ACC112 (cell line): Measurements from ENCODE around the gene TAF11L2.
"Not testable (repeated sequence)": the region's sequence is repeated elsewhere in the genome, so short reads cannot be mapped to it uniquely, and the experiment has no call there.

ENCODE experiments used
- H2AFZ ChIP-seq: fragments of 200-600 bp; sonication (generic); one replicate; pipeline ENCODE4 v1.6.0; 2017; ENCODE audit warnings: antibody characterized with exemption, low read length; ENCODE audit not compliant: unreplicated experiment
- H3K27ac ChIP-seq: fragments of 200-600 bp; sonication (generic); 2 replicates; pipeline ENCODE4 v1.5.1; 2014; ENCODE audit warnings: low read depth, mild to moderate bottlenecking, antibody characterized with exemption, low read length, moderate library complexity
- H3K27me3 ChIP-seq: fragments of 200-600 bp; sonication (generic); 2 replicates; pipeline ENCODE4 v1.6.1; 2014; ENCODE audit warnings: mild to moderate bottlenecking, antibody characterized with exemption, low read length, moderate library complexity, mixed read lengths; ENCODE audit not compliant: insufficient read depth
- H3K36me3 ChIP-seq: fragments of 200-600 bp; sonication (generic); 2 replicates; pipeline ENCODE4 v1.6.1; 2016; ENCODE audit warnings: mild to moderate bottlenecking, antibody characterized with exemption, low read length, moderate library complexity, mixed read lengths; ENCODE audit not compliant: insufficient read depth
- H3K4me1 ChIP-seq: fragments of 200-600 bp; sonication (generic); one replicate; pipeline ENCODE4 v1.6.1; 2016; ENCODE audit warnings: low read length, mixed read lengths; ENCODE audit not compliant: insufficient read depth, unreplicated experiment, control insufficient read depth
- H3K4me3 ChIP-seq: fragments of 200-600 bp; sonication (generic); 2 replicates; pipeline ENCODE4 v1.5.1; 2014; ENCODE audit warnings: mild to moderate bottlenecking, low read depth, low read length
- H3K79me2 ChIP-seq: fragments of 200-600 bp; sonication (generic); one replicate; pipeline ENCODE4 v1.6.0; 2016; ENCODE audit warnings: low read length; ENCODE audit not compliant: control insufficient read depth, unreplicated experiment, insufficient read depth

TAF11L2 gene

DNA sequence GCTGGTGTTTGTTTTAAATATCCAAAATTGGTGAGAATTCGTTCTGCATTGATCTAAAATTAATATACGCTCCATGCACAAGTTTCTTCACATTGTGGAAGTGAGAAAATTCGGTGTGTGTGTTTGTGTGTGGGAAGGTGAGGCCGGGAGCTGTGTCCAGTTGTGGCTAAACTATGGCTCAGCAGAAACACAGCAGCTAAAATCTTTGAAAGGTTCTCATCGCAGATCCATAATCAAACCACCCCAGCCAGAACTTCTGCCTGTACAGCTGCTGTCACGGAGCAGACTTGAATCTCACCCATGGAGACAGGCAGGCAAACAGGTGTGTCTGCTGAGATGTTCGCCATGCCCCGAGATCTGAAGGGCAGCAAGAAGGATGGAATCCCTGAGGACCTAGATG, at the start of gene TAF11L2:
Gene TAF11L2, plus strand, starts transcription at position 301 of the 400 bp plus-strand sequence.
- H3K27ac ChIP-seq, H2AFZ ChIP-seq, H3K79me2 ChIP-seq, H3K4me3 ChIP-seq, H3K36me3 ChIP-seq, H3K27me3 ChIP-seq, H3K4me1 ChIP-seq: not testable (repeated sequence)

DNA sequence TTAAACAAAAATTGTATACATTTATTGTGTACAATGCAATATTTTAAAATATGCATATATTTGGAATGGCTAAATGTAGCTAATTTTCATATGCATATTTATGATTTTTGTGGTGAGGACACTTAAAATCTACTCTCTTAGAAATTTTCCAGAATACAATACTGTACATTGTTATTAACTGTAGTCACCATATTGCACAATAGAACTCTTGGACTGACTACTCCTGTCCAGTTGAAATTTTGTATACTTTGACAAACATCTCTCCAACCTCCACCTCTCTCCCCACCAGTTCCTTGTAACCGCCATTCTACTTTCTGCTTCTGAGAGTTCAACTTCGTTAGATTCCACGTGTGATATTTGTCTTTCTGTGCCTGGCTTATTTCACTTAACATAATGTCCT, 49.2 kb upstream of the TAF11L2 start:
- H3K36me3 ChIP-seq: no peaks in the 10 kb centered on the region
- no peak overlapping the region for H3K27ac ChIP-seq
- H3K4me3 ChIP-seq: no peak overlapping the region
- H3K27me3 ChIP-seq: no peaks in the 10 kb centered on the region
- H3K4me1 ChIP-seq: peaks cover 9% of the 10 kb centered on the region
- H2AFZ ChIP-seq: no peak overlapping the region
- no peaks in the 10 kb centered on the region for H3K79me2 ChIP-seq

DNA sequence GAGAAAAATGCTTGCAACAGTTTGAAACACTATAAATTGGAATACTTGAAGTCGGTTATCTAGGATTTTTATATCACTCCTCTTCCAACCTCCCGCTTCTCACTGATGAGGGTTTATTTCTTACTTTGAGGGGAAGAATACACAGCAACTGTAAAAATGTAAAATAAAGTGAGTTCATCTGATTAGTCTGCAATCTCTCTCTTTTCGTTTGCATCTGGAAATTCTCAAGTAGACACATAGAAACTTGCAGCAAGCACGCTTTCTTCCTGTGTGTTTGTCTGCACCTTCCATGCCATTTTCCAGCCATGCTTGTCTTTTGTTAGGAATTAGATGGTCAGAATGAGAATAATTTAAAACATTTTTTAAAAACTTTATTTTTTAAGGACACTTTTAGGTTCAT, 45.1 kb upstream of the TAF11L2 start:
- no peak overlapping the region for H3K27ac ChIP-seq
- peaks cover 4% of the 10 kb centered on the region for H3K4me1 ChIP-seq
- no peak overlapping the region for H2AFZ ChIP-seq
- H3K36me3 ChIP-seq: no peaks in the 10 kb centered on the region
- no peaks in the 10 kb centered on the region for H3K79me2 ChIP-seq
- no peak overlapping the region for H3K4me3 ChIP-seq
- H3K27me3 ChIP-seq: no peaks in the 10 kb centered on the region

DNA sequence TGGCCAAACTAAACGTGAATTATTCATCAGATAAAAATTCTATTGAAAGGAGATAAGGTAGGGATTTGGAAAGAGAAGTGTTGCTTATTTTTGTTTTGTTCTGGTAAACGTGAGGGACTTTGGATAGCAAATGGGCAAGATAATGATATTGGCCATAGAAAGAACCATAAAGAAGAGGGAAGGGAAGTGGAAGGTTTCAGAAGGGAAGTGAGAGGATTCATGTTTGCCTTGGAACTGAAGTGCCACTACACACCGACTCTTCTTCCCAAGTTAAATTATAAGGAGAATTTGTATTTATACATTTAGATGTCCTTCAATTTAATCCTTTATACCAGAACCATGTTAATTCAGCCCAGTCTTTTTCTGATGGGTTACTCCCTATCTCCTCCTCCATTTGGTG, 42.1 kb upstream of the TAF11L2 start:
- no peaks in the 10 kb centered on the region for H3K79me2 ChIP-seq
- no peak overlapping the region for H2AFZ ChIP-seq
- no peak overlapping the region for H3K4me3 ChIP-seq
- H3K27ac ChIP-seq: no peak overlapping the region
- no peaks in the 10 kb centered on the region for H3K27me3 ChIP-seq
- no peaks in the 10 kb centered on the region for H3K36me3 ChIP-seq
- no peaks in the 10 kb centered on the region for H3K4me1 ChIP-seq

DNA sequence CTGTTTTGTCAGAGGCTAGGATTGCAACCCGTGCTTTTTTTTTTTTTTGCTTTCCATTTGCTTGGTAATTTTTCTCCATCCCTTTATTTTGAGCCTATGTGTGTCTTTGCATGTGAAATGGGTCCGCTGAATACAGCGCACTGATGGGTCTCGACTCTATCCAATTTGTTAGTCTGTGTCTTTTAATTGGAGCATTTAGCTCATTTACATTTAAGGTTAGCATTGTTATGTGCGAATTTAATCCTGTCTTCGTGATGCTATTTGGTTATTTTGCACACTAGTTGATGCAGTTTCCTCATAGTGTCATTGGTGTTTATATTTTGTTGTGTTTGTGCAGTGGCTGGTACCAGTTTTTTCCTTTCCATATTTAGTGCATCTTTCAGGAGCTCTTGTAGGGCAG, 36.2 kb upstream of the TAF11L2 start:
- Histone ChIP-seq H3K27me3 (no peaks in the 10 kb centered on the region), H3K4me1 (no peaks in the 10 kb centered on the region), H2AFZ (no peak overlapping the region), H3K36me3 (no peaks in the 10 kb centered on the region), H3K79me2 (no peaks in the 10 kb centered on the region), H3K27ac (no peak overlapping the region), H3K4me3 (no peak overlapping the region)

DNA sequence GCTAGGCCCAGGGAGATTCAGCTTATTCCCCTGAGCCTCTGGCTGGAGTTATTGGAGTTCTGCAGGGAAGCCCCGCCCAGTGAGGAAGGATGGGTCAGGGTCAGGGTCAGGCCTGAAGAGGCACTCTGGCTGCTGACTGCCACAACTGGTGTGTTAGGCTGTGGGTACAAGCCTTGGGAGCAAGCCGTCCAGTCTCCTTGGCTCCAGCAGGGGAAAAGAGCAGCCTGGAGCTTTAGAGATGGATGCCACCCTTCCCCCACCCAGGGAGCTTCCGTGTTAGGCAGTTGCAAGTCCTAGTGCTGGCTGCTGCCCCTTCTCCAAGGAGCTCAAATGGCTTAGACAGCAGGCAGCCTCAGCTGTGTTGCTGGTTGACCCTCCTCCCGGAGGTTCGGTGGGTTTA, 34.4 kb upstream of the TAF11L2 start:
- H3K27ac ChIP-seq: no peak overlapping the region
- no peaks in the 10 kb centered on the region for H3K27me3 ChIP-seq
- no peak overlapping the region for H2AFZ ChIP-seq
- no peaks in the 10 kb centered on the region for H3K4me1 ChIP-seq
- no peaks in the 10 kb centered on the region for H3K36me3 ChIP-seq
- no peak overlapping the region for H3K4me3 ChIP-seq
- no peaks in the 10 kb centered on the region for H3K79me2 ChIP-seq

DNA sequence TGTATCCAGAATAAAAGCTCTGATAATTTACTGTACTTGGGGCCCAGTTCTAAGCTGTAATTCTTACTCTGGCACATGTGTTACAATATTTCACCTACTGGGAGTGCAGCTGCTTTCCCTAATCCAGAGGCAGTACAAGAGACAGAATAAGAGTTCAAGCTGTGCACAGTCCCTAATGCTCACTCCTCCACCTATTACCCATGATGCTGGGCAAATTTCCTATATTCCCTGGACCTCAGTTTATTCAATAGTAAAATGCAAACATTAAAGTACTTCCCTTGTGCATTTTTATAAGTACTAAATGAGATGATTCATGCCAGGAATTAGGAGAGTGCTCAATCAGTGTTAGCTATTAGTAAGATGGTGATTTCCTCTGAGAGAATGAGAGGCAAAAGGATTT, 28.0 kb upstream of the TAF11L2 start:
- H3K79me2 ChIP-seq: no peaks in the 10 kb centered on the region
- H3K27me3 ChIP-seq: no peaks in the 10 kb centered on the region; the same call in none of the 2 replicates
- H3K4me3 ChIP-seq: no peak overlapping the region
- H3K4me1 ChIP-seq: no peaks in the 10 kb centered on the region
- no peak overlapping the region for H2AFZ ChIP-seq
- H3K36me3 ChIP-seq: no peaks in the 10 kb centered on the region
- no peak overlapping the region for H3K27ac ChIP-seq

DNA sequence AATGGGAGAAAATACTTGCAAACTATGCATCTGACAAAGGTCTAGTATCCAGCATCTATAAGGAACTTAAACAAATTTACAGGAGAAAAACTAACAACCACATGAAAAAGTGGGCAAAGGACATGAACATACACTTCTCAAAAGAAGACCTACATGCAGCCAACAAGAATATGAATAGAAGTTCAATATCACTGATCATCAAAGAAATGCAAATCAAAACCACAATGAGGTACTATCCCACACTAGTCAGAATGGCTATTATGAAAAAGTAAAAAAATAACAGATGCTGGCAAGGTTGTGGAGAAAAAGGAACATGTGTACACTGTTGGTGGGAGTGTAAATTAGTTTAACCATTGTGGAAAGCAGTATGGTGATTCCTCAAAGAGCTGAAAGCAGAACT, 23.0 kb upstream of the TAF11L2 start:
- H3K27ac ChIP-seq, H3K79me2 ChIP-seq, H3K4me3 ChIP-seq, H3K36me3 ChIP-seq, H3K27me3 ChIP-seq, H2AFZ ChIP-seq, H3K4me1 ChIP-seq: not testable (repeated sequence)

DNA sequence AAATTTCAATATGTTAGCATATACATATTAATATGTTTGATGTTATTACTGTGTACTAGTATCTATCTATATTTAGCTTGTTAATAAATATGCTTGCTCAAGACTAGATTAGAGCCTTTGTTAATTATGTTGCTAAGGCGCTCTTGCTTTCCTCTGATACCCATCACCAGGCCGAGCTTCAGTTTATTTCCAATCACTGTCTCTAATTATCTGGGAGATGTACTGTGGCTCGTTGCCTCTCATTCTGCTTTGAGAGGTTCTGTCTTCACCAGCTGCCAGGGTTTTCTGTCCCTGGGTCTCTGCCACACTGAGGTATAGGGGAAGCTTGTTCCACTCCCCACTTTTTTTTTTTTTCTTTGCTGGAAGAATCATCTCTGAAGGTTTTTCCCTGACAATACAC, 21.0 kb upstream of the TAF11L2 start:
- Histone ChIP-seq H2AFZ (no peak overlapping the region), H3K4me3 (no peak overlapping the region), H3K79me2 (no peaks in the 10 kb centered on the region), H3K27me3 (no peaks in the 10 kb centered on the region), H3K27ac (no peak overlapping the region), H3K36me3 (no peaks in the 10 kb centered on the region), H3K4me1 (no peaks in the 10 kb centered on the region)

DNA sequence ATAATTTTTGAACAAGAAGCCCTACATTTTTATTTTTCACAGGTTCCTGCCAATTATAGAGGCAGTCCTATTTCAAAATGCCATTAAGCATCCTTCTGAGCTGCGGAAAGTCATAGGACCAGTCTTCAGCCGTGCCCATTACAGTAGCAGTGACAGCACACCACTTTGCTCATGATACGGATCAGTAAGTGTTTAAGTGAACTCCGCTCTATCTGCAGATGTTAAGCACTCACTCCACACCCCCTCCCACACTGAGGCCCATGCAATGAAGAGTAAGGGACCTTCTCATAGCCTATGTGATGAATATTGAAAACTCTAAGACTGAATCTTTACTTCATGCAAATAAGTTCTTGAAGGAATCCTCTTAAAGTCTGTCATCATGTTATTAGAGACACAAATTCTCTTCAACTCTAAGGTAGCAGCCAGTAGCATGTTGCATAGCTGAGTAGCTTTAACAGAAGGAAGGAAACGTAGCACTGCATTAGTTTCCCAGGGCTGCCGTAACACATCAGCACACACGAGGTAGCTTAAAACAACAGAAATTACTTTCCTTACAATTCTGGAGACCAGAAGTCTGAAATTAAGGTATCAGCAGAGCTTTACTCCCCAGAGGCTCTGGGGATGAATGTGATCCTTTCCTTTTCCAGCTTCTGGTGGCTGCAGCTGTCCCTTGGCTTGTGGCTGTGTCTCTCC, 20.3 kb upstream of the TAF11L2 start:
- no peak overlapping the region for H3K4me3 ChIP-seq
- no peaks in the 10 kb centered on the region for H3K4me1 ChIP-seq
- H3K27me3 ChIP-seq: no peaks in the 10 kb centered on the region
- H3K36me3 ChIP-seq: no peaks in the 10 kb centered on the region
- no peak overlapping the region for H3K27ac ChIP-seq
- no peaks in the 10 kb centered on the region for H3K79me2 ChIP-seq
- no peak overlapping the region for H2AFZ ChIP-seq

DNA sequence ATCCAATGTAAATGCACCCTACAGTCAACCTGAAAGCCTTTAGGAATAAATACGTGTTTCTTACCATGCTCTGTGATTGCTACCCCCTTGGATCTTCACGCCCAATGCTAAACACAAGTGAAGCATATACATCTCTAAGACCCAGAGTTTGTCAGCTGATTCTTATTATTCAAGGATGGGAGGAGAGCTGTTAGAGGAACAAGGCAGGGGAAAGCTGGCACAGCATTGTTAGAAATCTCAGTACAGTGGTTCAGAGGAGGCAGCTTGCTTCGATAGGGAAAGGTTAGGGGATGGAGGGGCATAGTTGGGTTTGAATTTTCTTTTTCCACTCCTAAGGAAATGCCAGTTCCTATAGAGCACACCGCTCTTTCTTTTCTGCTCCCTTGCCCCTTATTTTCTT, 16.7 kb upstream of the TAF11L2 start:
- no peaks in the 10 kb centered on the region for H3K79me2 ChIP-seq
- peak overlapping the region; percentile 60 for H2AFZ ChIP-seq

More for the DNA sequence above, 16.7 kb upstream of the TAF11L2 start:
- H3K4me3 ChIP-seq: no peak overlapping the region
- no peak overlapping the region for H3K27ac ChIP-seq
- H3K4me1 ChIP-seq: no peaks in the 10 kb centered on the region
- H3K27me3 ChIP-seq: no peaks in the 10 kb centered on the region
- H3K36me3 ChIP-seq: no peaks in the 10 kb centered on the region
